GM12875 (cell line): ENCODE data around the gene ANGPTL2.

ENCODE experiments used
- H3K4me3 ChIP-seq: one replicate; pipeline ENCODE4 v1.5.1; 2011; ENCODE audit warnings: low read depth, low read length, control low read depth
- CTCF ChIP-seq: IDR thresholded peaks from 2 replicates; pipeline ENCODE4 v1.5.1; 2011; ENCODE audit warnings: low read depth, mild to moderate bottlenecking, control low read depth, inconsistent platforms, low read length, moderate library complexity, borderline replicate concordance; ENCODE audit not compliant: insufficient read depth

The ANGPTL2 gene

GRCh38 chr9:127047971-127048370 lies 74.5 kb downstream of the ANGPTL2 start:
- H3K4me3 ChIP-seq: no peak overlapping the region
- no peak for TF ChIP-seq CTCF

- TF ChIP-seq CTCF: no peak
- no peak overlapping the region for H3K4me3 ChIP-seq
Observed at GRCh38 chr9:127045148-127045547, 77.3 kb downstream of the ANGPTL2 start.

- TF ChIP-seq CTCF: no peak
- no peak overlapping the region for H3K4me3 ChIP-seq
Observed at GRCh38 chr9:127039492-127039891, 82.9 kb downstream of the ANGPTL2 start.

- H3K4me3 ChIP-seq: no peak overlapping the region
- TF ChIP-seq CTCF: no peak
Observed at GRCh38 chr9:127038531-127038930, 83.9 kb downstream of the ANGPTL2 start.
